GM19239 (cell line): Measurements from ENCODE around the gene MYCN.
"Not testable (repeated sequence)": the region's sequence is repeated elsewhere in the genome, so short reads cannot be mapped to it uniquely, and the experiment has no call there.

Experiments used
- DNase-seq: peaks from one replicate; pipeline ENCODE4 v3.0.0; 2011; ENCODE audit warnings: low spot score; ENCODE audit not compliant: insufficient read length
- FAIRE-seq: peaks from 2 replicates; lab custom pipeline; 2011; peaks lifted over from hg19 to GRCh38; lab: Jason Lieb, UNC

Gene MYCN

DNA sequence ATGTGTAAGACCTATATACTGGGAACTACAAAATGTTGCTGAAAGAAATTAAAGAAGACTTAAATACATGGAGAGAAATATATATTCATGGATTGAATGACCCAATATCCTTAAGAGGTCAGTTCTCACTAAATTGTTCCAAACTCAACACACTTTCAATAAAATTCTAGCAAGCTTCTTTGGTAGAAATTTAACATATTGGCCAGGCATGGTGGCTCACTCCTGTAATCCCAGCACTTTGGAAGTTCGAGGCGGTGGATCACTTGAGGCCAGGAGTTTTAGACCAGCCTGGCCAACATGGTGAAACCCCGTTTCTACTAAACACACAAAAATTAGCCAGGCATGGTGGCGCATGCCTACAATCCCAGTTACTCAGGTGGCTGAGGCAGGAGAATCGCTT is 33.6 kb upstream of the MYCN start:
- no peak for FAIRE-seq

DNA sequence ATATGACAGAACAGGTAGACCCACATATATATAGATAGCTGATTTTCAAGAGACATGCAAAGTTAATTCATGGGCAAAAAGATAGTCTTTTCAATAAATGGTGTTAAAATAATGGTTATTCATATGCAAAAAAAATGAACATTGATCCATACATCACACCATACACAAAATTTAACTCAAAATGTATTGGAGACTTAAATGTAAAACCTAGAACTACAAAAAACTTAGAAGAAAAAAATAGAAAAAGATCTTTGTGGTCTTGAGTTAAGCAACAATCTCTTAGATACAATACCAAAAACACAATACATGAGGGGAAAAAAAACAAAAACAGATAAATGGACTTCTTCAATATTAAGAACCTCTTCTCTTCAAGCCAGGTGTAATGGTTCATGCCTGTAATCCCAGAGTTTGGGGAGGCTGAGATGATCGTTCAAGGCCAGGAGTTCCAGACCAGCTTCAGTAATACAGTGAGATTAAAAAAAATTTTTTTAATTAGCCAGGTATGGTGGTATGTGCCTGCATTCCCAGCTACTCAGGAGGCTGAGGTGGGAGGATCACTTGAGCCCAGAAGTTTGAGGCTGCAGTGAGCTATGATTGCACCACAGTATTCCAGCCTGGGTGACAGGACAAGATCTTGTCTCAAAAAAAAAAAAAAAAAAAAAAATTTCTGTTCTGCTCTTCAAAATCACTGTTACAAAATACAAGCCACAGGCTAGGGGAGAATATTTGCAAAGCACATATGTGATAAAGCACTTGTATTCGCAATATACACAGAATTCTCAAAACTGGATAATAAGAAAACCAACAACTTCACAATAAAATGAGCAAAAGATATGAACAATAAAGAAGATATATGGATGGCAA is 32.7 kb upstream of the MYCN start:
- no peak for DNase-seq
- FAIRE-seq: no peak

More for the DNA sequence above, 33.6 kb upstream of the MYCN start:
- no peak for DNase-seq

DNA sequence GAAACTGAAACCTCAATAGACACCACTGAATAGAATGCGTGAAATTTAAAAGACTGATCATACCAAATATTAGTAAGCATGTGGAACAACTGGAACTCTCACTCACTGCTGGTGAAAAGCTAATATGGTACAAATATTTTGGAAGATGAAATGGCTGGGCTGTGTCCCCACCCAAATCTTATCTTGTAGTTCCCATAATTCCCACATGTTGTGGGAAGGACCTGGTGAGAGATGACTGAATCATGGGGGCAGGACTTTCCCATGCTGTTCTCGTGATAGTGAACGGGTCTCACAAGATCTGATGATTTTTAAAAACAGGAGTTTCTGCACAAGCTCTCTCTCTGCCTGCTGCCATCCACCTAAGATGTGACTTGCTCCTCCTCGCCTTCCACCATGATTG is 32.0 kb upstream of the MYCN start:
- FAIRE-seq (no peak), DNase-seq (no peak)

DNA sequence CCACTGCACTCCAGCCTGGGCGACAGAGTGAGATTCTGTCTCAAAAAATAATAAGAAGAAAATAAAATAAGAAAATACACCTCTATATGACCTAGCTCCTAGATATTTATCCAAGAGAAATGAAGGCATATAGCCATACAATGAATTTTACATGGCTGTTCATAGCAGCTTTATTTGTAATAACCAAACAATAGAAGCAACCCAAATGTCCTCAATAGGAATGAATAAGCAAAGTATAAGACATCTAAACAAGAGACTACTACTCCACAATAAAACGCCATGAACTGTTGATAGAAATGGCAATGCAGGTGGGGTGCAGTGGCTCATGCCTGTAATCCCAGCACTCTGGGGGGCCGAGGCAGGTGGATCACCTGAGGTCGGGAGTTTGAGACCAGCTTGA is 31.2 kb upstream of the MYCN start:
- FAIRE-seq: no peak
- DNase-seq: no peak

DNA sequence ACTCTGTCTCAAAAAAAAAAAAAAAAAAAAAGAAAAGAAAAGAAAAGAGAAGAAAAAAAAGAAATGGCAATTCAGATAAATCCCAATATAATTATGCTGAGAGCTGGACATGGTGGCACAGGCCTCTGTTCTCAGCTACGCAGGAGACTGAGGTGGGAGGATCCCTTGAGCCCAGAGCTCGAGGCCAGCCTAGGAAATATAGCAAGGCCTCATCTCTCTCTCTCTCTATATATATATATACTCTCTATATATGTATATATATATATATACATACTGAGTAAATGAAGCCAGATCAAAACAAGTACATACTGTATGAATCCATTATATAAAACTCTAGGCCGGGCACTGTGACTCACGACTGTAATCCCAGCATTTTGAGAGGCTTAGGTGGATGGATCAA is 30.6 kb upstream of the MYCN start:
- DNase-seq: no peak
- no peak for FAIRE-seq

DNA sequence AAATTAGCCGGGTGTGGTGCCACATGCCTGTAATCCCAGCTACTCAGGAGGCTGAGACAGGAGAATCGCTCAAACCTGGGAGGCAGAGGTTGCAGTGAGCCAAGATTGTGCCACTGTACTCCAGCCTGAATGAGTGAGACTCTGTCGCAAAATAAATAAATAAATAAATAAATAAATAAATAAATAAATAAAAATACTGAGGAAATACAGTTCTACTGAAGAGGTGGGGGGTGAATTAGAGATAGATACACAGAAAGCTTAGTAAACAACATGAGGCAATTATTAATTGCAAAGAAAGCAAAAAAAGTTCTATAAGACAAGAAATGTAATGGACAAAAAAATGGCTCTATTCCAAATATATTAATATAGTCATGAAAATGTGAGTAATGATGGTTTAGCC is 29.1 kb upstream of the MYCN start:
- not testable (repeated sequence) for DNase-seq, FAIRE-seq

DNA sequence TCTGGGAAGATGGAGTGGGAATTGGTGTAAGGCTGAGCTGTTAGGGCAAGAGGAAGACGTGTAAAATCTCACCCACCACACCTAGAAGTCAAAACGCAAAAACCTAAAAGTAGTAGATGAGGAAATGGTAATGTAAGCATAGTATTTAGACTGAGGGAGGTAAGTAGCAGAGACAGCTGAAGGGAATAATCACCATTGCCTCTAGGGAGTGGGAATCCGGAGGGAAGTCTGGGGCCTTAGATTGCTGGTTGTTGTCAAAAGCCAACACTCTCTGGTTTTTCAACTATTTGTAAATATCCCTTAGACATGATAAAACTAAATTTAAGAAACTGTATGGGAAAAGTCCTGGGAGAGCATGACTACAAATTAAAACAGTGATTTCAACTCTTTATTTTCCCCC is 28.7 kb upstream of the MYCN start:
- no peak for DNase-seq
- no peak for FAIRE-seq

DNA sequence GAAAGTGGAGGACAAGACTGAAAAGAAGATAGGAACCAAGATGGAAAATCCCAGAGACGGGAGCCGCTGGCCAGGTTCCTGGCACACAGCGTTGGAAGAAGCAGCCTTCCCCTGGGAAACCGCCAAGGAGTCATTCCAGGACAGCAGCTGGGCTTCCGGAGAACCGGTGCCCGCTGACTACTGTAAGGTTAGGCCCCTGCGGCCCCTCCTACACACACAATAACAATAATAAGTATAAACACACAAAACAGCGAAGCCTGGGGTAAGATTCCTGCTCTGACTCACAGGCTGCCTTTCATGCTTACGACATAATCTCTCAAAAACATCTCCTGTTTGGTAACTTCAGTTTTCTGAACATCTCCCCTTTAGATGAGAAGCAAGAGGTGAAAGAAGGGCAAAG is 28.1 kb upstream of the MYCN start:
- DNase-seq (no peak), FAIRE-seq (no peak)

DNA sequence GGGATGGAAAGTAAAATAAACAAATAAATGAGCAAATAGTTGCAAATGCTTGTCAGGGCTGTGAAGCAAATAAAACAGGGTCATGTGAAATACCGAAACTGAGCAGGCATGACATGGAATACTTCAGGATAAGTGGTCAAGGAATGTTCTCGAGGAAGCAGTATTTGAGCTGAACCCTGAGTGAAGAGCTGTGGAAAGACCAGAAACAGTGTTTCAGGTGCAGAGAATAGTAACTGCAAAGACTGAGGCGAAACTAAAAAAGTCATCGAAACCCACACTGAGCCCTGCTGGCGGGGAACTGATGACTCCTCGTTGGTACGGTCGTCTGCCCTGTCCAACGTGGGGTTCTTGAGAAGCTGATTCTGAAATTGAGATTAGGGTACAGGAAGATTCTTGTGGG is 27.2 kb upstream of the MYCN start:
- DNase-seq (no peak), FAIRE-seq (no peak)

DNA sequence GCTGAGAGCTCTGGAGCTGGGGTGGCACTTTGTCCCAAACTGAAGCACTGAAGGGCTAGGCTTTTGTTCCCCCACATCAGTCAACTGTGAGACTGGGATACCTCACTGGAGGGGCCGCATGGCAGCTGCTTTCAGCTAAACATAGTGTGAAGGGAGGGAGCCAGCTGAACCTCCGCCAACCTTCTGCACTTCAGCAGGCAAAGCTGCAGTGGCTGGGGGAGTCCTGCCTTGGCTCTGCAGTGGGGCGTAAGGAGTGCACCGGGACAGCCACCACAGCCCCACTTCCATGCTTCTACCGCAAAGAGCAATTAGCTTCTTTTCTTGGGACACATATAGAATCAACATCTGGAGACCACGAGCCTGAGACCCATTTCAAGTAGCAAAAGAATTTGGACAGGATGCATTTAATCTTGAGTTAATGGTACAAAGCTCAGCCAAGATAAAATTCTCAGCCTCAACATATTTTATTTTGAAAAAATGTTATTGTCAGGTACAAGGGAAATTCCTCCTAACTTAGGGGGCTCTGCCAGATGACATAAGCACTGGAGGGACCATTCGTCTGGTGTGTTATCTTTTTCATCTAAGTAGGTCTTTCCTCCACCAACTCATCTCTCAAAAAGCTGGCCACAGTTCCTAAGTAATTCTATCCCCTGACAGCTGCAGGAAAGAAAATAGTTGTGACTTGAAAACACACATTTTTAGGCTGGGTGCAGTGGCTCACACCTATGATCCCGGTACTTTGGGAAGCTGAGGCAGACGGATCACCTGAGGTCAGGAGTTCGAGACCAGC is 25.6 kb upstream of the MYCN start:
- DNase-seq: no peak

DNA sequence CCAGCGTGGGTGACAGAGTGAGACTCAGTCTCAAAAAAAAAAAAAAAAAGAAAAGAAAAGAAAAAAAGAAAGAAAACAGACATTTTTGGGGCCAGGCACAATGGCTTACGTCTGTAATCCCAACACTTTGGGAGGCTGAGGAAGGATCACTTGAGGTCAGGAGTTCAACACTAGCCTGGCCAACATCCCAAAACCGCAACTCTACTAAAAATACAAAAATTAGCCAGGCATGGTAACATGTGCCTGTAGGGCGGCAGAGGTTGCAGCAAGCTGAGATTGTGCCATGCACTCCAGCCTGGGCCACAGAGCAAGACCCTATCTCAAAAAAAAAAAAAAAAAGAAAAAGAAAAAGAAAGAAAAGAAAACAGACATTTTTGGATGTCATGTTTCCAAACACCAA is 24.8 kb upstream of the MYCN start:
- DNase-seq, FAIRE-seq: not testable (repeated sequence)

More for the DNA sequence above, 25.6 kb upstream of the MYCN start:
- FAIRE-seq: peak; percentile 4

DNA sequence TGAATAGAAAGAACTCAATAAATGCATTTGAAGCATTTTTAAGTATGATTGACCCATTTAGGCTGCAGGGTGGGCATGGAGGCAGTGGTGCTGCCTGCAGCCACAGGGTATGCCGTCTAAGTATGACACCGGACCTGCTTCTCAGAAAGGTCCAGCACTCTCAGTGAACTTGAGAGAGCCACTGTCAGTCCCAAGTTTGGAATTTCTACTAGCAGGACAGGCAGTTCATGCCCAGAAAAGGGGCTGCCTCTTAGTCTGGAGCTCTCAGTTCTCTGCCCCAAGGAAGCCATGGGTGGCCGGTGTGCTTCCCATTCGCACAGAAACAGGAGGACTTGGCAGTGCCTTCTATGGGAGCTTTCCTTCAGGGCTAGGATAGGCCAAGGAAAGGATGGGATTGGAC is 24.0 kb upstream of the MYCN start:
- DNase-seq (no peak), FAIRE-seq (no peak)

DNA sequence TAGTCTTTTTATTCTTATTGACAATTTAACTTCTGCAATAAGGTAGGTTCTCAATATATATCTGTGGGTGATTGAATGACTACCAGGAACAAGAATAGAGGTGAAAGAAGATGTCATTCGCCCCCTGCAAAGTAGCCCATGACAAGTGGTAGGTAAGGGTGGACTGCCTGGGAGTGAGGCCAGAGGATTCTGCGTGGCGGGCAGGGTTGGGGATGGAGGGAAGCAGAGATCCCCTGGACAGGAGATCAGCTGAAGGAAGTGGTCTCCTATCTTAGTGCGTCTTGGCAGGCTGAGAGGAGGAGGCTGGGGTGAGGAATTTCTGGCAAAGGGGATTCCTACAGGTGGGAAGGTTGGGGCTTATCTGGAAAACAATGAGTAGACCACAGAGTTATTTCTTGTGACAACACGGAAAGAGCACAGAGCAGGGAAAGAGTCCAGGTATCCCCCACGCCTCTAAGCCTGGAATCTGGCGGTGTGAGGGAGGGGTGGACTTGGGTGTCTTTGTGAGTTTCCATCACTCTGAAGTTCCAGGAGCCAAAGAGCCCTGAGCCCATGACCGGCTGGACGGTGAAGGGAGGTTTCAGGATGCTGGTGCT is 21.5 kb upstream of the MYCN start:
- FAIRE-seq (no peak), DNase-seq (no peak)

DNA sequence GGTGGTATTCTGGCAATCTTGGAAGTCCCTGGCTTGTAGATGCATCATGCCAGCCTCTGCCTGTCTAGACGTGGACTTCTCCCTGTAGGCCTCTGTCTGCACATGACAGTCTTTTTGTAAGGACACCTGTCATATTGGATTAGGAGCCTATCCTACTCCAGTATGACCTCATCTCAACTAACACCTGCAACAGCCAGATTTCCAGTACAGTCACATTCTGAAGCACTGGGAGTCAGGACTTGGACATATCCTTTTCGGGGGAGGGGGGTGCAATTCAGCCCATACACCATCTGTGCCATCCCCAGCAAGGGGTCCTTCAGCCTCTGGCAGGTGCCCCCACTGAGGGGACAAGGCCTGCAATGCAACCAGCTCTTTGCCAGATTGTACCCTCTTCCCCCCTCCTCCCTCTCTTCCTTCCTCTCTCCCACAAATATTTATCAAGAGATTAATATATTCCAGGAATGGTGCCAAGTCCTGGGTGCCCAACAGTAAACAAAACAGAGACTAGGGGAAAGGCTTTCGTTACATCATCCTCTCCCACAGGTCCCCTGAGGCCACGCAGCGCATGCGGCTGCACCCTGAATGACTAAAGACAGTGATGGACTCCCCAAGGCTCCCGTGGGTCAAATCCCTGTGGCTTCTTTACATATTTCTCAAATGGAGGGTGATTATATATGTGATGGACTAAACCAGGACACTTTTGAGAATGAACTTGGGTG is 20.5 kb upstream of the MYCN start:
- no peak for FAIRE-seq

DNA sequence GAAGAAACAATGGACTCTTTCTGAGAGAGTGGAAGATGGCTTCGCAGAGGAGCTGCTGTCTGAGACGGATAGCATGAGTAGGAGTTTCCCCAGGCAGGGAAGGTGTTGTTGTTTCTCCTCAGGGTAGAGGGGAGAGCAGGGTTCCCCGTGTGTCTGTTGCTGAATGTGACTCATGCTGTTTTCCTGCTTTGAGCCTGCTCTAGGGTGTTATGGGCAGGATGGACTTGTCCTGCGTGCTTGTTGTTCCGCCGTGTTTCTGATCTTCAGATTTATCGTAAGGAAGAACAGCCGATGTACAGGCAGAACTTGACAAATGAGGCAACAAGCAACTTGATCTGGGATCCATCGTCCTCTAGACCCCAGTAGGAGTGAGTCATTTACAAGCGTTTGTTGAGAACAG is 19.7 kb upstream of the MYCN start:
- no peak for FAIRE-seq
- no peak for DNase-seq

More for the DNA sequence above, 20.5 kb upstream of the MYCN start:
- DNase-seq: no peak

DNA sequence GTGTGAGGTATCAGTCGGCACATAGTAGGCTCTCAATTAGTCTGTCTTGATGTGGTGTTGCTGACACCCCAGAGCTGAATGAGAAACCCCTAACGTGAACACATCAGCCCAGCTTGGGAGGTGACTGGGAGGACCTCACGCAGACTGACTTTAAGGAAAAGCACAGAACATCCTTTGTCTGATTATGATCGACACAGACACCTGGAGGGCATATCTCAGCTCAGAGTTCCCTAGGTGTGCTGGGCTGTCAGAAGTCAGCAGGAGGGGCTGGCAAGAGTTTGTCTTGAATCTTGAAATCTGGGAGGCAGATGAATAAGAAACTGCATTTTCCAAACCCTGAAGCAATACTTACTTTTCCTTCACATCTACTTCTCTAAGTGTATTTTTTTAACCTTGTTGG is 16.8 kb upstream of the MYCN start:
- FAIRE-seq (no peak), DNase-seq (no peak)

DNA sequence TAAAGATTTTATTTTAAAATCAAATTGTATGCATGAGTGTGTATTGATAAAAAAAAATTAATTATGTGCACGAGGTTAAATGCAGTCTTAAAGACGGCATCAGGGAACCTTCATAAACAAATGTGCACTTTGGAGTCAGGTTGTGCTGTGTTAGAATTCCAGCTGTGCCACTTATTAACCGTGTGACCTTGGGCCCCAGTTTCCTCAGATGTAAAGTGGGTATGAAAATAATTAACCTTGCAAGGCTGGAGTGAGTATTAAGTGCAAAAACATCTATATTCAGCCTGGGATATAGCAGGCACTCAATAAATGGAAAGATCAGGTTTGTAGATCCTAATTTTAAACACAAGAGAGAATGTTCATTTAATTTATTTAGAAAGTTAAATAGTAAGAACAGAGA is 14.5 kb upstream of the MYCN start:
- no peak for FAIRE-seq
- DNase-seq: no peak

DNA sequence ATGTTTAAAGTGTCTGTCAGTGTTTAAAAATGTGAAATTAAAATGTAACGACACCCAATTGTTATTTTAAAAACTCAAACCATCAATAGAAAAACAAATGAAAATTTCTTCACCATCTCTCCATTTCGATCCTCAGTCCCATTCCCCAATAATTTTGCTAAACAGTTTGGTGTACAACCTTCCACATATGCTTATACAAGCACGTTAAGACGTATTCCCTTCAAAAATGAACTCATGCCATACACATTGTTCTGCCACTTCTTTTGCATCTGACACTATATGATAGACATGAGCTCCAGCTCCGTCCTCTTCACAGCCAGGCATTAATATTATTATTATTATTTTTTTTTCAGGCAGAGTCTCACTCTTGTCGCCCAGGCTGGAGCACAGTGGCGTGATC is 14.1 kb upstream of the MYCN start:
- DNase-seq (no peak), FAIRE-seq (no peak)

DNA sequence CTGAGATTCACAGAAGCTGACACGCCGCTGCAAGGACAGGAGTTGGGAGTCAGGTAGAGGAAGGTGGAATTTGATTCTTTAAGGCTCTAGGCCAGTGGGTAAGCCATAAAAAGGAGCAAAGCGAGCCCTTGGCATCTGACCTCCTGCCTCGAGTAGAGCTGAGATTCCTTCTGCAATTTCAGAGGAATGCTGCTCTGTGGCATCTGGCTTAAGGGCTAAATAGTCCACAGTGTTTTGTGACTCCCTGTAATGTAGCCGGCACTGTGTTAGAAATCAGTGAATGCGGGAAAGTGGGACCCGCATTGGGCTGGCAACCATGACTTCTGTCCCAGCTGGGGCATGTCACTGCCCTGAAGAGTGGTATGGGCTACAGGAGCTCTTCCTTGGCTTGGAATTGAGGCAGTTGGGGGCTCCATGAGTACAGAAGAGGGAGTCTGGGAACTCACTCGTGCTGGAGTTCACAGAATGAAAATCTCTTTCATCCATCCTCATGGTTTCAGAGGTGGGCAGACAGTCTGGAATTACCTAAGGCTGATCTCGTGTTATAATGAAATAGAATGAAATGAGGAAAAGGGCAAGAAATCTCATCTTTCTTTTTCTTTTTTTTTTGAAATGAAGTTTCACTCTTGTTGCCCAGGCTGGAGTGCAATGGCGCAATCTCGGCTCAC is 12.7 kb upstream of the MYCN start:
- no peak for FAIRE-seq

DNA sequence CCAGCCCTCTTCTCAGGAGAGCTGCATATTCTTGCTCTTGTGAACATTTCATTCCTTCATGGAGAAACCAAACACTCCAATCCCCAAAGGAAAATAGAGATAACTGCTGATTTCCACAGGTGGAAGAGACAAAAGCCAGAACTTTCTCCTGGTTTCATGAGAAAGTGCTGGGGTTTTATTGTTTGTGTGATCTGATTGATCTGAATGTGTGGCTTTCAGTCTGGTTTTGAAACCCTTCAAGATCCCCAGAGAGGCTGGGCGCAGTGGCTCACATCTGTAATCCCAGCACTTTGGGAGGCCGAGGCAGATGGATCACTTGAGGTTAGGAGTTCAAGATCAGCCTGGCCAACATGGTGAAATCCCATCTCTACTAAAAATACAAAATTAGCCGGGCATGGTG is 11.3 kb upstream of the MYCN start:
- not testable (repeated sequence) for FAIRE-seq, DNase-seq

More for the DNA sequence above, 12.7 kb upstream of the MYCN start:
- no peak for DNase-seq
